Measurements from ENCODE around the gene DOCK2. TPM values are rescaled to one million over a fixed set of nuclear protein-coding genes. Genes with fewer than 3 reads are reported as not detected.

DOCK2 gene
- polyA plus RNA-seq, 1 donor (not counting 4 experiments of a cell fraction or from before 2014, with no cell fraction given), result 0.21 TPM

DNA sequence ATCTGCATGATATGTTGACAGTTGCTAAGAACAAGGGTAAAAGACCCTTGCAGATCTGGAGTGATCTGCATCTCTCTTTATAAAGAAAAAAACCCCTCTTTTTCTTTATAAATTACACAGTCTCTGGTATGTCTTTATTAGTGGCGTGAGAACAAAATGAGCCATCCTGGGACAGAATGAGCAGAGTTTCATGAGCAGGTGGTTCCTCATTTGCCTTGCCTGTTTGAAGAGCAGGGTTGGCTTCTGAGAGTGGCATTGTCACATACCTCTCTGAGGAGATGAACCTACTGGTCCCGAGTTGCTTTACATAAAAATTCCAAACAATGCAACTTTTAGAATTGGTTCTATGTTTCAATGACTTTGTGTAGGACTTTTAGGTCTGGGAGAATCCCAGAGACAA is 249.0 kb downstream of the DOCK2 start:
- Histone ChIP-seq H2AFZ (ENCODE audit: control insufficient read depth, low read length) (no peak overlapping the region), H3K4me2 (ENCODE audit: control insufficient read depth, extremely low read depth, insufficient read depth, low read depth, low read length) (no peak overlapping the region), H3K79me2 (ENCODE audit: control insufficient read depth, insufficient read depth, low read length) (no peaks in the 10 kb centered on the region), H3K36me3 (ENCODE audit: control insufficient read depth in 2 of 2, extremely low read depth in 1 of 2, insufficient read depth in 2 of 2, low read length in 2 of 2) (no peaks in the 10 kb centered on the region), H3K9ac (ENCODE audit: control insufficient read depth, extremely low read depth, insufficient read depth, low read length) (no peak overlapping the region), H3K9me3 (ENCODE audit: control insufficient read depth, low read depth, low read length) (no peaks in the 10 kb centered on the region), H3K4me3 (ENCODE audit: control insufficient read depth in 2 of 3, extremely low read depth in 1 of 3, insufficient read depth in 2 of 3, low read depth in 1 of 3, low read length in 3 of 3) (no peak overlapping the region), H3K27ac (ENCODE audit: control insufficient read depth, insufficient read depth, low read length) (no peak overlapping the region), H4K20me1 (ENCODE audit: control insufficient read depth, extremely low read depth, insufficient read depth, low read length) (no peaks in the 10 kb centered on the region), H3K9me1 (ENCODE audit: control insufficient read depth, extremely low read depth, insufficient read depth, low read length) (no peaks in the 10 kb centered on the region), H3K27me3 (ENCODE audit: control insufficient read depth, extremely low read depth, insufficient read depth, low read length) (no peaks in the 10 kb centered on the region), H3K4me1 (ENCODE audit: control insufficient read depth, extremely low read depth, insufficient read depth, low read length) (no peaks in the 10 kb centered on the region)
- TF ChIP-seq, protein P1, sequence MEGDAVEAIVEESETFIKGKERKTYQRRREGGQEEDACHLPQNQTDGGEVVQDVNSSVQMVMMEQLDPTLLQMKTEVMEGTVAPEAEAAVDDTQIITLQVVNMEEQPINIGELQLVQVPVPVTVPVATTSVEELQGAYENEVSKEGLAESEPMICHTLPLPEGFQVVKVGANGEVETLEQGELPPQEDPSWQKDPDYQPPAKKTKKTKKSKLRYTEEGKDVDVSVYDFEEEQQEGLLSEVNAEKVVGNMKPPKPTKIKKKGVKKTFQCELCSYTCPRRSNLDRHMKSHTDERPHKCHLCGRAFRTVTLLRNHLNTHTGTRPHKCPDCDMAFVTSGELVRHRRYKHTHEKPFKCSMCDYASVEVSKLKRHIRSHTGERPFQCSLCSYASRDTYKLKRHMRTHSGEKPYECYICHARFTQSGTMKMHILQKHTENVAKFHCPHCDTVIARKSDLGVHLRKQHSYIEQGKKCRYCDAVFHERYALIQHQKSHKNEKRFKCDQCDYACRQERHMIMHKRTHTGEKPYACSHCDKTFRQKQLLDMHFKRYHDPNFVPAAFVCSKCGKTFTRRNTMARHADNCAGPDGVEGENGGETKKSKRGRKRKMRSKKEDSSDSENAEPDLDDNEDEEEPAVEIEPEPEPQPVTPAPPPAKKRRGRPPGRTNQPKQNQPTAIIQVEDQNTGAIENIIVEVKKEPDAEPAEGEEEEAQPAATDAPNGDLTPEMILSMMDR (optimal IDR thresholded peaks at IDR 0.05 in 1 of 3, IDR thresholded peaks at IDR 0.05 in 1 of 3, conservative IDR thresholded peaks at IDR 0.05 in 1 of 3; ENCODE audit: extremely low read depth in 1 of 3, insufficient read depth in 2 of 3, low read length in 3 of 3), result no peak
- TF ChIP-seq EZH2 (IDR thresholded peaks at IDR 0.05; ENCODE audit: low read length), result no peak
- dilution Hi-C loops (cut with MboI; ENCODE audit: extremely low pct_ligation_motif_present, low sequenced_read_pairs), result no loop called here
- DNase-seq (ENCODE audit: low read depth, low spot score) (no peak), FAIRE-seq (no peak)

DNA sequence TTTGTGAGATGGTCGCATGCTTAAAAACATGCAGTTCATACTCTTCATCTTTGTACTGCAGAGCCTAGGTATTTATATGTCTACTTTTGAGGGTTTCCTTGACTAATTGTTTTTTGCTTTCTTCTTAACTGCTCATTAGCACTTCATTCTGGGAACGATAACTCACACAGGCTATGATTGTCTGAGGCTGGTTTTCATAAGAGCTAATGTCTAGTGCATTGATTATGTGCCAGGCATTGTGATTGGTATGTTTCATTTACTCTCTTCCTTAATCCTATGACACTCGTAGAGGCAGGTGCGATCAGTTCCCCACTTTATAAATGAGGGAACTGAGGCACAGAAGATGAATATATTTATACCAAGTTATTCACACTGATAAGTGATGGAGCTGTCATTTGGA is 249.6 kb downstream of the DOCK2 start:
- Histone ChIP-seq H3K4me2 (ENCODE audit: control insufficient read depth, extremely low read depth, insufficient read depth, low read depth, low read length) (no peak overlapping the region), H3K79me2 (ENCODE audit: control insufficient read depth, insufficient read depth, low read length) (no peaks in the 10 kb centered on the region), H3K4me3 (ENCODE audit: control insufficient read depth in 2 of 3, extremely low read depth in 1 of 3, insufficient read depth in 2 of 3, low read depth in 1 of 3, low read length in 3 of 3) (no peak overlapping the region), H3K27ac (ENCODE audit: control insufficient read depth, insufficient read depth, low read length) (no peak overlapping the region), H3K9ac (ENCODE audit: control insufficient read depth, extremely low read depth, insufficient read depth, low read length) (no peak overlapping the region), H3K27me3 (ENCODE audit: control insufficient read depth, extremely low read depth, insufficient read depth, low read length) (no peaks in the 10 kb centered on the region), H3K4me1 (ENCODE audit: control insufficient read depth, extremely low read depth, insufficient read depth, low read length) (no peaks in the 10 kb centered on the region), H2AFZ (ENCODE audit: control insufficient read depth, low read length) (no peak overlapping the region), H3K36me3 (ENCODE audit: control insufficient read depth in 2 of 2, extremely low read depth in 1 of 2, insufficient read depth in 2 of 2, low read length in 2 of 2) (no peaks in the 10 kb centered on the region), H3K9me1 (ENCODE audit: control insufficient read depth, extremely low read depth, insufficient read depth, low read length) (no peaks in the 10 kb centered on the region), H4K20me1 (ENCODE audit: control insufficient read depth, extremely low read depth, insufficient read depth, low read length) (no peaks in the 10 kb centered on the region), H3K9me3 (ENCODE audit: control insufficient read depth, low read depth, low read length) (no peaks in the 10 kb centered on the region)
- no peak for FAIRE-seq
- TF ChIP-seq, protein P1 (optimal IDR thresholded peaks at IDR 0.05 in 1 of 3, IDR thresholded peaks at IDR 0.05 in 1 of 3, conservative IDR thresholded peaks at IDR 0.05 in 1 of 3; ENCODE audit: extremely low read depth in 1 of 3, insufficient read depth in 2 of 3, low read length in 3 of 3), result no peak
- TF ChIP-seq EZH2 (IDR thresholded peaks at IDR 0.05; ENCODE audit: low read length), result no peak
- no peak for DNase-seq (ENCODE audit: low read depth, low spot score)
- dilution Hi-C loops (cut with MboI; ENCODE audit: extremely low pct_ligation_motif_present, low sequenced_read_pairs), result no loop called here

Measured in keratinocyte (primary cell).